ENCODE results near the gene AKIRIN1.
"Not testable (repeated sequence)": the region's sequence is repeated elsewhere in the genome, so short reads cannot be mapped to it uniquely, and the experiment has no call there.

The AKIRIN1 gene

GRCh38 chr1:39046613-39047210 lies 55.6 kb downstream of the AKIRIN1 start:
- DNase-seq, result no peak

GRCh38 chr1:39047374-39048229 lies 56.5 kb downstream of the AKIRIN1 start:
- DNase-seq, result peak; percentile 75

GRCh38 chr1:39048745-39049370 lies 57.8 kb downstream of the AKIRIN1 start:
- DNase-seq, result no peak

GRCh38 chr1:39050001-39050400 lies 58.9 kb downstream of the AKIRIN1 start:
- DNase-seq, result no peak

- DNase-seq, result not testable (repeated sequence)
Observed at GRCh38 chr1:39051193-39051850, 60.2 kb downstream of the AKIRIN1 start.

- no peak for DNase-seq
Observed at GRCh38 chr1:39051956-39052355, 60.9 kb downstream of the AKIRIN1 start.

- DNase-seq, result not testable (repeated sequence)
Observed at GRCh38 chr1:39055213-39055710, 64.2 kb downstream of the AKIRIN1 start.
